H1 (cell line): Measurements from ENCODE around the gene EYA2. TPM values are rescaled to one million over a fixed set of nuclear protein-coding genes. Genes with fewer than 3 reads are reported as not detected.

Experiments
- CTCF ChIA-PET: fragments of 300-600 bp; sonication (Branson Sonifier 250); formaldehyde crosslinking; loops from one replicate; lab custom pipeline; 2021; ENCODE audit not compliant: partially characterized antibody; lab: Charles Lee
- POLR2A ChIA-PET: fragments of 300-600 bp; sonication (Branson Sonifier 250); formaldehyde crosslinking; loops from one replicate; lab custom pipeline; 2021; ENCODE audit warnings: inconsistent platforms; ENCODE audit not compliant: partially characterized antibody; lab: Charles Lee
- DNase-seq, 2 experiments: peaks; one replicate each; pipeline versions ENCODE4 v3.0.0 to v3.0.0-alpha.2; 2010 to 2022; ENCODE audit warnings: low spot score in 2 of 2, low read depth in 1 of 2, mixed read lengths in 1 of 2
- FAIRE-seq: peaks from 2 replicates; lab custom pipeline; 2011; peaks lifted over from hg19 to GRCh38; lab: Jason Lieb, UNC
- H2AFZ ChIP-seq: 2 replicates; pipeline ENCODE4 v1.8.1; 2012; ENCODE audit warnings: low read length, inconsistent platforms
- H2AK5ac ChIP-seq: 2 replicates; pipeline ENCODE4 v1.6.1; 2013; ENCODE audit warnings: low read depth, low read length
- H2BK120ac ChIP-seq: replicated peaks from 2 replicates; pipeline ENCODE3; 2013; ENCODE audit warnings: low read depth, low read length, inconsistent platforms
- H2BK12ac ChIP-seq: 2 replicates; pipeline ENCODE4 v1.6.1; 2013; ENCODE audit warnings: low read depth, low read length
- H2BK15ac ChIP-seq: 2 replicates; pipeline ENCODE4 v1.6.1; 2013; ENCODE audit warnings: low read length
- H2BK20ac ChIP-seq: 2 replicates; pipeline ENCODE4 v1.6.1; 2013; ENCODE audit warnings: low read length
- H2BK5ac ChIP-seq: 2 replicates; pipeline ENCODE4 v1.6.1; 2013; ENCODE audit warnings: low read depth, low read length
- H3K14ac ChIP-seq: 2 replicates; pipeline ENCODE4 v1.6.1; 2013; ENCODE audit warnings: inconsistent platforms; ENCODE audit not compliant: insufficient read length
- H3K18ac ChIP-seq: 2 replicates; pipeline ENCODE4 v1.6.1; 2013; ENCODE audit warnings: low read length; ENCODE audit errors: extremely low read depth
- H3K23ac ChIP-seq: 2 replicates; pipeline ENCODE4 v1.6.1; 2013; ENCODE audit warnings: inconsistent platforms; ENCODE audit not compliant: insufficient read length
- H3K23me2 ChIP-seq: 2 replicates; pipeline ENCODE4 v1.6.1; 2013; ENCODE audit warnings: low read depth, low read length
- H3K27ac ChIP-seq: 2 replicates; pipeline ENCODE4 v1.6.1; 2011; ENCODE audit warnings: low read depth, low read length, inconsistent platforms
- H3K27me3 ChIP-seq, 4 experiments: replicated peaks in 1 of 4; 1 replicate in 1 of 4; 2 replicates in 3 of 4; pipeline versions ENCODE4 v1.6.1 to v1.8.1; 2011 to 2013; ENCODE audit warnings: low read length in 3 of 4, mild to moderate bottlenecking in 3 of 4, inconsistent platforms in 2 of 4, mixed read lengths in 2 of 4, moderate library complexity in 1 of 4; ENCODE audit not compliant: control insufficient read depth in 3 of 4, insufficient read depth in 3 of 4; ENCODE audit errors: extremely low read depth in 1 of 4
- H3K36me3 ChIP-seq, 4 experiments: 2 replicates each; pipeline versions ENCODE4 v1.6.1 to v1.8.1; 2011 to 2013; ENCODE audit warnings: mild to moderate bottlenecking in 4 of 4, low read length in 3 of 4, moderate library complexity in 2 of 4, control low read depth in 1 of 4, inconsistent platforms in 1 of 4; ENCODE audit not compliant: insufficient read depth in 4 of 4, control insufficient read depth in 2 of 4
- H3K4ac ChIP-seq: replicated peaks from 2 replicates; pipeline ENCODE3; 2013; ENCODE audit warnings: low read length, low read depth, mixed read lengths, inconsistent platforms; ENCODE audit not compliant: insufficient read length
- H3K4me1 ChIP-seq, 4 experiments: replicated peaks in 1 of 4; 1 replicate in 1 of 4; 2 replicates in 3 of 4; pipeline versions ENCODE4 v1.6.1 to v1.8.1; 2011 to 2013; ENCODE audit warnings: low read length in 3 of 4, inconsistent platforms in 2 of 4, mixed read lengths in 1 of 4; ENCODE audit not compliant: insufficient read depth in 4 of 4, control insufficient read depth in 3 of 4
- H3K4me2 ChIP-seq, 2 experiments: 2 replicates each; pipeline versions ENCODE4 v1.6.1 to v1.8.1; 2011 to 2013; ENCODE audit warnings: low read depth in 2 of 2, low read length in 2 of 2, control low read depth in 1 of 2, inconsistent platforms in 1 of 2, mild to moderate bottlenecking in 1 of 2; ENCODE audit not compliant: insufficient read depth in 1 of 2
- H3K4me3 ChIP-seq, 4 experiments: fragments of 200-600, 300-600 bp in 1 of 4; sonication (generic), shearing (Covaris generic), sonication (Bioruptor Twin) in 1 of 4; 2 replicates each; pipeline versions ENCODE4 v1.5.1 to v1.8.1; 2011 to 2016; ENCODE audit warnings: low read length in 4 of 4, low read depth in 3 of 4, control low read depth in 2 of 4, inconsistent platforms in 2 of 4, mild to moderate bottlenecking in 2 of 4, mixed read lengths in 1 of 4, moderate library complexity in 1 of 4; ENCODE audit not compliant: insufficient read depth in 2 of 4; ENCODE audit errors: extremely low read depth in 1 of 4
- H3K56ac ChIP-seq: replicated peaks from 2 replicates; pipeline ENCODE3; 2013; ENCODE audit warnings: low read depth, mild to moderate bottlenecking, mixed read lengths, low read length, inconsistent platforms; ENCODE audit not compliant: insufficient read length
- H3K79me1 ChIP-seq: 2 replicates; pipeline ENCODE4 v1.6.1; 2013; ENCODE audit warnings: low read depth, low read length, control low read depth
- H3K79me2 ChIP-seq, 2 experiments: 2 replicates each; pipeline versions ENCODE4 v1.6.1 to v1.8.1; 2012 to 2013; ENCODE audit warnings: low read length in 2 of 2, mild to moderate bottlenecking in 2 of 2, inconsistent platforms in 1 of 2; ENCODE audit not compliant: insufficient read depth in 2 of 2, control insufficient read depth in 1 of 2
- H3K9ac ChIP-seq, 4 experiments: replicated peaks in 1 of 4; 1 replicate in 1 of 4; 2 replicates in 3 of 4; pipeline versions ENCODE4 v1.6.1 to v1.8.1; 2011 to 2013; ENCODE audit warnings: low read depth in 3 of 4, low read length in 3 of 4, control low read depth in 2 of 4, mild to moderate bottlenecking in 2 of 4, moderate library complexity in 2 of 4, inconsistent platforms in 1 of 4; ENCODE audit errors: extremely low read depth in 1 of 4
- H3K9me3 ChIP-seq, 2 experiments: 2 replicates each; pipeline versions ENCODE4 v1.6.1 to v1.8.1; 2012 to 2013; ENCODE audit warnings: mild to moderate bottlenecking in 2 of 2, moderate library complexity in 2 of 2, control low read depth in 1 of 2, inconsistent platforms in 1 of 2, low read depth in 1 of 2, low read length in 1 of 2, mixed read lengths in 1 of 2; ENCODE audit not compliant: insufficient read depth in 2 of 2
- H4K20me1 ChIP-seq, 2 experiments: replicated peaks in 1 of 2; 2 replicates each; pipeline versions ENCODE3 to v1.8.1; 2011 to 2013; ENCODE audit warnings: inconsistent platforms in 2 of 2, low read length in 2 of 2, mild to moderate bottlenecking in 1 of 2; ENCODE audit not compliant: insufficient read depth in 2 of 2, control insufficient read depth in 1 of 2
- H4K5ac ChIP-seq: 2 replicates; pipeline ENCODE4 v1.6.1; 2013; ENCODE audit warnings: low read length, low read depth, mixed read lengths, inconsistent platforms; ENCODE audit not compliant: insufficient read length
- H4K8ac ChIP-seq: 2 replicates; pipeline ENCODE4 v1.8.0; 2013; ENCODE audit warnings: mild to moderate bottlenecking, moderate library complexity, low read length, inconsistent platforms; ENCODE audit not compliant: insufficient read depth; ENCODE audit errors: extremely low read depth
- H4K91ac ChIP-seq: replicated peaks from 2 replicates; pipeline ENCODE3; 2013; ENCODE audit warnings: low read length, mixed read lengths, inconsistent platforms; ENCODE audit not compliant: insufficient read length
- BCL11A ChIP-seq, 2 experiments: IDR thresholded peaks; one replicate each; pipeline ENCODE4 v1.6.1; 2011; ENCODE audit warnings: low read depth in 2 of 2, low read length in 2 of 2, mild to moderate bottlenecking in 2 of 2
- CHD1 ChIP-seq: IDR thresholded peaks from 2 replicates; pipeline ENCODE4 v1.6.1; 2012; ENCODE audit warnings: low read depth, low read length, improper control_type of control experiment
- EGR1 ChIP-seq: IDR thresholded peaks from 2 replicates; pipeline ENCODE4 v1.6.1; 2011; ENCODE audit warnings: low read depth, low read length, borderline replicate concordance
- FOSL1 ChIP-seq: IDR thresholded peaks from 2 replicates; pipeline ENCODE4 v1.6.1; 2011; ENCODE audit warnings: mild to moderate bottlenecking, low read depth, low read length, moderate library complexity; ENCODE audit not compliant: insufficient read depth
- GABPA ChIP-seq: IDR thresholded peaks from 2 replicates; pipeline ENCODE4 v1.6.1; 2011; ENCODE audit warnings: mild to moderate bottlenecking, low read length, moderate library complexity, borderline replicate concordance; ENCODE audit not compliant: insufficient read depth
- KDM1A ChIP-seq: fragments of 200-600, 300-600 bp; sonication (generic); IDR thresholded peaks from 2 replicates; pipeline ENCODE4 v1.7.1; 2016; ENCODE audit warnings: mild to moderate bottlenecking, low read length, borderline replicate concordance
- PHF8 ChIP-seq: fragments of 200-600 bp; sonication (generic); conservative IDR thresholded peaks from 2 replicates; pipeline ENCODE4 v1.7.1; 2012; ENCODE audit warnings: low read depth, mild to moderate bottlenecking, inconsistent platforms, low read length, moderate library complexity
- RAD21 ChIP-seq, 2 experiments: IDR thresholded peaks in 1 of 2; conservative IDR thresholded peaks in 1 of 2; 2 replicates each; pipeline ENCODE4 v1.6.1; 2011; ENCODE audit warnings: low read depth in 2 of 2, low read length in 2 of 2, improper control_type of control experiment in 1 of 2, inconsistent platforms in 1 of 2, mild to moderate bottlenecking in 1 of 2, moderate library complexity in 1 of 2
- RBBP5 ChIP-seq: IDR thresholded peaks from 2 replicates; pipeline ENCODE4 v1.7.1; 2012; ENCODE audit warnings: low read depth, mild to moderate bottlenecking, inconsistent platforms, low read length, moderate library complexity, borderline replicate concordance
- SAP30 ChIP-seq: fragments of 300-600 bp; sonication (generic); IDR thresholded peaks from 2 replicates; pipeline ENCODE4 v1.7.1; 2012; ENCODE audit warnings: low read length, moderate library complexity, mild to moderate bottlenecking, inconsistent platforms; ENCODE audit not compliant: insufficient read depth, insufficient replicate concordance
- SIRT6 ChIP-seq: IDR thresholded peaks from one replicate; pipeline ENCODE4 v1.7.1; 2012; ENCODE audit warnings: low read length, inconsistent platforms
- WGBS, 2 experiments: shearing (Covaris generic) in 1 of 2; methylation state at CpG; one replicate each; pipeline versions ENCODE4 v1.1.6 to v1.1.7; 2013 to 2015; ENCODE audit warnings: low lambda C conversion rate in 2 of 2, mixed read lengths in 2 of 2, inconsistent platforms in 1 of 2, low coverage in 1 of 2, missing lambda C conversion rate in 1 of 2; ENCODE audit not compliant: insufficient replicate concordance in 2 of 2, insufficient coverage in 1 of 2, insufficient read length in 1 of 2; ENCODE audit errors: extremely low coverage in 1 of 2, missing lambda C conversion rate in 1 of 2; 5-methylcytosine and 5-hydroxymethylcytosine counted together
- polyA plus RNA-seq, 7 experiments: library from polyadenylated mRNA; depleted of rRNA in 3 of 7; stranded (reverse) in 5 of 7; unstranded in 2 of 7; fragments of >200 nt in 5 of 7; fragments of 200-250 nt in 2 of 7; gene quantifications; 1 replicate in 5 of 7; 2 replicates in 1 of 7; 4 replicates in 1 of 7; pipeline versions ENCODE4 v1.2.1 to v1.2.3, GENCODE V29; 2011 to 2013; ENCODE audit warnings: missing spikeins in 2 of 7, mixed read lengths in 2 of 7
- total RNA-seq: library from RNA; stranded (reverse); fragmentation: NEBNext Ultra II Directional; extraction: Animal tissue kit (Norgen Biotek cat#: 25700); gene quantifications from 2 replicates; pipeline ENCODE4 v1.2.1, GENCODE V29; 2021
- TF ChIP-seq, protein P1 (sequence below): IDR thresholded peaks from 2 replicates; pipeline ENCODE4 v1.6.1; 2011; ENCODE audit warnings: low read length, improper control_type of control experiment

The EYA2 gene
- total and polyA plus RNA-seq, 2 of the 8 experiments (the other 6 are each of a cell fraction or from before 2014, with no cell fraction given), result 1.6 to 1.7 TPM

DNA sequence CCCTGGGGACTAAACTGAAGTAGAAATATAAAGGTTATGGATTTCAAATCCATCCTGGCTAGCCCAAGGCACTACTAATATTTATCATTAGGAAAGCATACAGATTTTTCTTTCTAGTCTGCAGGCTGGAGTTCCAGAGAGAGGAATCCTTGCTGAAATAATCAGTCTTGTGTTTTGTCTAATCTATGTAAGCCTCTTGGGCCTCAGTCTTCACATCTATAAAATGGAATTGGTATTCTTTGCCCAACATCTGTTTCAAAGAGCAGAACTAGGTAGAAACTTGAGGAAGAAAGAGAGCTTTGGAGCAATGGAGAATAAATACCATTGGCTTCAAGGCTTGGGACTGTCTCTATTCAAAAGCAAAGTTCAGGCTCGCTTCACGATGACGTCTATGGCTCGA, 249.8 kb downstream of the EYA2 start:
- 93% methylated on average over 4 of the region's 4 CpGs; no CpG with 5 or more reads in 1 of the 2 experiments for WGBS, 2 experiments
- no peak overlapping the region for H3K4me3 ChIP-seq
- CTCF ChIA-PET, result interaction anchor here (1.1 kb wide), 1 partner anchor 391 kb away, joined by 3 read pairs; no protein-coding TSS in a partner anchor
- TF ChIP-seq KDM1A (no peak), CHD1 (no peak), SIRT6 (no peak), FOSL1 (no peak), RAD21 (IDR thresholded peaks at IDR 0.05 in 1 of 2, conservative IDR thresholded peaks at IDR 0.05 in 1 of 2; ENCODE audit: low read depth in 2 of 2, low read length in 2 of 2) (no peak), RBBP5 (no peak), SAP30 (no peak), BCL11A (IDR thresholded peaks at IDR 0.05; ENCODE audit: low read depth in 2 of 2, low read length in 2 of 2) (no peak), PHF8 (no peak), EGR1 (no peak), GABPA (no peak)
- TF ChIP-seq, protein P1, sequence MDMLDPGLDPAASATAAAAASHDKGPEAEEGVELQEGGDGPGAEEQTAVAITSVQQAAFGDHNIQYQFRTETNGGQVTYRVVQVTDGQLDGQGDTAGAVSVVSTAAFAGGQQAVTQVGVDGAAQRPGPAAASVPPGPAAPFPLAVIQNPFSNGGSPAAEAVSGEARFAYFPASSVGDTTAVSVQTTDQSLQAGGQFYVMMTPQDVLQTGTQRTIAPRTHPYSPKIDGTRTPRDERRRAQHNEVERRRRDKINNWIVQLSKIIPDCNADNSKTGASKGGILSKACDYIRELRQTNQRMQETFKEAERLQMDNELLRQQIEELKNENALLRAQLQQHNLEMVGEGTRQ, result no peak

More for the DNA sequence above, 249.8 kb downstream of the EYA2 start:
- H3K23ac ChIP-seq, result no peak overlapping the region
- no peaks in the 10 kb centered on the region for H4K20me1 ChIP-seq
- H2BK12ac ChIP-seq, result no peak overlapping the region
- H3K79me1 ChIP-seq, result no peaks in the 10 kb centered on the region
- FAIRE-seq, result no peak
- H3K18ac ChIP-seq, result no peak overlapping the region
- H3K14ac ChIP-seq, result no peak overlapping the region
- no peak for DNase-seq
- H2BK20ac ChIP-seq, result no peak overlapping the region
- no peaks in the 10 kb centered on the region for H3K27me3 ChIP-seq
- H3K4me1 ChIP-seq, result peaks cover 0 to 3% (median 0%) of the 10 kb centered on the region in 4 experiments; a peak in 1 of 7 replicates
- H4K8ac ChIP-seq, result no peak overlapping the region
- no peak overlapping the region for H3K27ac ChIP-seq
- no peak overlapping the region for H2BK5ac ChIP-seq
- H3K9ac ChIP-seq, result no peak overlapping the region
- H4K5ac ChIP-seq, result no peak overlapping the region
- no peak overlapping the region for H3K4ac ChIP-seq
- H2AK5ac ChIP-seq, result no peak overlapping the region
- no peak overlapping the region for H4K91ac ChIP-seq
- H2AFZ ChIP-seq, result no peak overlapping the region
- no peaks in the 10 kb centered on the region for H3K36me3 ChIP-seq
- no peak overlapping the region for H3K56ac ChIP-seq
- POLR2A ChIA-PET, result no interaction called here
- H3K79me2 ChIP-seq, result no peaks in the 10 kb centered on the region
- no peak overlapping the region for H2BK15ac ChIP-seq
- H2BK120ac ChIP-seq, result no peak overlapping the region
- peaks cover 5 to 6% of the 10 kb centered on the region in 2 experiments; a peak in 3 of 4 replicates for H3K9me3 ChIP-seq
- no peak overlapping the region for H3K4me2 ChIP-seq
- H3K23me2 ChIP-seq, result no peaks in the 10 kb centered on the region
